Measurements from ENCODE around the gene AMPD1. TPM values are rescaled to one million over a fixed set of nuclear protein-coding genes. Genes with fewer than 3 reads are reported as not detected.

The AMPD1 gene
- total and polyA plus RNA-seq, 2 of the 13 experiments (the other 11 are each of a cell fraction or from before 2014, with no cell fraction given), result not detected

GRCh38 chr1:114623364-114623763, 72.0 kb downstream of the AMPD1 start:
- Histone ChIP-seq H3K27ac (ENCODE audit: extremely low read length, insufficient read depth, low read length) (no peak overlapping the region), H3K79me2 (ENCODE audit: insufficient read depth, low read length) (no peaks in the 10 kb centered on the region), H3K9me3 (ENCODE audit: low read length) (no peaks in the 10 kb centered on the region), H3K4me2 (ENCODE audit: low read depth, low read length) (no peak overlapping the region), H2AFZ (ENCODE audit: low read length) (no peak overlapping the region), H4K20me1 (ENCODE audit: insufficient read depth, low read length) (no peaks in the 10 kb centered on the region), H3K4me3 (replicated peaks in 1 of 3; ENCODE audit: insufficient read depth in 1 of 3, low read depth in 2 of 3, low read length in 3 of 3) (no peak overlapping the region), H3K9ac (ENCODE audit: insufficient read depth, low read depth, low read length) (no peak overlapping the region), H3K27me3 (ENCODE audit: control insufficient read depth in 1 of 2, insufficient read depth in 2 of 2, low read length in 2 of 2) (no peaks in the 10 kb centered on the region), H3K36me3 (replicated peaks in 1 of 2; ENCODE audit: control insufficient read depth in 1 of 2, insufficient read depth in 2 of 2, low read length in 2 of 2) (no peaks in the 10 kb centered on the region), H3K4me1 (ENCODE audit: insufficient read depth, low read length) (no peaks in the 10 kb centered on the region)
- BruUV-seq (replicated peaks), result no TSS peak
- ATAC-seq (no peak), FAIRE-seq (no peak), DNase-seq (ENCODE audit: low spot score) (no peak)
- WGBS (ENCODE audit: low lambda C conversion rate), result 80% methylated on average over 5 of the region's 5 CpGs
- TF ChIP-seq FLYWCH1 (CRISPR knock-in tag; IDR thresholded peaks at IDR 0.05) (no peak), KMT2B (CRISPR knock-in tag; IDR thresholded peaks at IDR 0.05) (no peak), MAFF (IDR thresholded peaks at IDR 0.05; ENCODE audit: low read depth, low read length) (peak; percentile 36; the same call in 1 of the 2 replicates), ZNF138 (CRISPR knock-in tag; IDR thresholded peaks at IDR 0.05; ENCODE audit: low read depth) (no peak), SAFB2 (CRISPR knock-in tag; IDR thresholded peaks at IDR 0.05; ENCODE audit: borderline replicate concordance, low read depth) (no peak), SCMH1 (CRISPR knock-in tag; IDR thresholded peaks at IDR 0.05; ENCODE audit: borderline replicate concordance) (no peak), MAFK (conservative IDR thresholded peaks at IDR 0.05 in 1 of 2, IDR thresholded peaks at IDR 0.05 in 1 of 2; ENCODE audit: low read length in 2 of 2) (peak; percentile 16 to 62; a peak in 2 of 4 replicates), FUBP1 (CRISPR knock-in tag; IDR thresholded peaks at IDR 0.05; ENCODE audit: borderline replicate concordance) (no peak)
- TF ChIP-seq, protein P1, sequence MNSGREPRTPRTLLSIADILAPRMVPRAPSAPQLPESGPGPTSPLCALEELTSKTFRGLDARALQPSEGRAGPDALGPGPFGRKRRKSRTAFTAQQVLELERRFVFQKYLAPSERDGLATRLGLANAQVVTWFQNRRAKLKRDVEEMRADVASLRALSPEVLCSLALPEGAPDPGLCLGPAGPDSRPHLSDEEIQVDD (CRISPR knock-in tag; IDR thresholded peaks at IDR 0.05; ENCODE audit: borderline replicate concordance), result no peak
- TF ChIP-seq, protein P2, sequence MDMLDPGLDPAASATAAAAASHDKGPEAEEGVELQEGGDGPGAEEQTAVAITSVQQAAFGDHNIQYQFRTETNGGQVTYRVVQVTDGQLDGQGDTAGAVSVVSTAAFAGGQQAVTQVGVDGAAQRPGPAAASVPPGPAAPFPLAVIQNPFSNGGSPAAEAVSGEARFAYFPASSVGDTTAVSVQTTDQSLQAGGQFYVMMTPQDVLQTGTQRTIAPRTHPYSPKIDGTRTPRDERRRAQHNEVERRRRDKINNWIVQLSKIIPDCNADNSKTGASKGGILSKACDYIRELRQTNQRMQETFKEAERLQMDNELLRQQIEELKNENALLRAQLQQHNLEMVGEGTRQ (IDR thresholded peaks at IDR 0.05; ENCODE audit: low read depth, low read length), result no peak
- TF ChIP-seq, protein P2 (CRISPR knock-in tag; IDR thresholded peaks at IDR 0.05; ENCODE audit: borderline replicate concordance), result no peak
- in situ Hi-C loops (cut with HindIII; ENCODE audit: extremely low pct_ligation_motif_present, low pct_unique_long_range_greater_than_20kb), result no loop called here
- POLR2A ChIA-PET, result no interaction called here
- CTCF ChIA-PET (ENCODE audit: low intra/inter-chr PET ratio, low total read pairs), result no interaction called here
- intact Hi-C loops (cut with micrococcal nuclease; ENCODE audit: unreplicated experiment), result no loop called here

Small RNA genes within 50 kb of the gene (small RNA-seq; reads per million reads assigned to genes)
- gene RN7SL432P (ENCODE audit: insufficient read depth in 2 of 3, insufficient read length in 3 of 3, low read depth in 2 of 3, low replicate concordance in 1 of 3) (0 reads per million in 3 experiments), gene RNY1P13 (ENCODE audit: insufficient read depth in 2 of 3, insufficient read length in 3 of 3, low read depth in 2 of 3, low replicate concordance in 1 of 3) (0 reads per million in 3 experiments)

Other genes with a start within 250 kb of the AMPD1 start
- gene TRIM33, start 184.3 kb downstream of the AMPD1 start, total RNA-seq (2016; rRNA removed; fragmentation: Illumina TruSeq; extraction: Trizol), result 42.2 and 42.8 TPM in 2 replicates
- gene TRIM33, start 184.3 kb downstream of the AMPD1 start, polyA plus RNA-seq (2011; rRNA removed), result 31.0 and 35.5 TPM in 2 replicates
- 47.4 and 78.0 TPM in 2 replicates for gene BCAS2, start 113.9 kb downstream of the AMPD1 start, total RNA-seq (2016; rRNA removed; fragmentation: Illumina TruSeq; extraction: Trizol)
- 15.2 and 18.0 TPM in 2 replicates for gene BCAS2, start 113.9 kb downstream of the AMPD1 start, polyA plus RNA-seq (2011; rRNA removed)
- 0.25 and 0.33 TPM in 2 replicates for gene DENND2C, start 25.5 kb downstream of the AMPD1 start, total RNA-seq (2016; rRNA removed; fragmentation: Illumina TruSeq; extraction: Trizol)
- 0.07 and 0.08 TPM in 2 replicates for gene DENND2C, start 25.5 kb downstream of the AMPD1 start, polyA plus RNA-seq (2011; rRNA removed)
- gene NRAS, start 21.2 kb upstream of the AMPD1 start, total RNA-seq (2016; rRNA removed; fragmentation: Illumina TruSeq; extraction: Trizol), result 58.8 and 96.2 TPM in 2 replicates
- gene NRAS, start 21.2 kb upstream of the AMPD1 start, polyA plus RNA-seq (2011; rRNA removed), result 26.9 and 38.6 TPM in 2 replicates
- 313 and 582 TPM in 2 replicates for gene CSDE1, start 62.4 kb upstream of the AMPD1 start, total RNA-seq (2016; rRNA removed; fragmentation: Illumina TruSeq; extraction: Trizol)
- 115 and 150 TPM in 2 replicates for gene CSDE1, start 62.4 kb upstream of the AMPD1 start, polyA plus RNA-seq (2011; rRNA removed)
- 58.4 and 97.5 TPM in 2 replicates for gene SIKE1, start 85.1 kb upstream of the AMPD1 start, total RNA-seq (2016; rRNA removed; fragmentation: Illumina TruSeq; extraction: Trizol)
- 33.5 and 36.5 TPM in 2 replicates for gene SIKE1, start 85.1 kb upstream of the AMPD1 start, polyA plus RNA-seq (2011; rRNA removed)
- not detected in 2 replicates for gene SYCP1, start 159.3 kb upstream of the AMPD1 start, total RNA-seq (2016; rRNA removed; fragmentation: Illumina TruSeq; extraction: Trizol)
- not detected in 2 replicates for gene SYCP1, start 159.3 kb upstream of the AMPD1 start, polyA plus RNA-seq (2011; rRNA removed)